Activated naive CD4-positive, alpha-beta T cell treated with anti-CD3 and anti-CD28 coated beads for 36 hours (primary cell): Measurements from ENCODE around the gene SUPT3H. TPM values are rescaled to one million over a fixed set of nuclear protein-coding genes. Genes with fewer than 3 reads are reported as not detected.

Experiments
- CTCF ChIA-PET: fragments of 350-600 bp; sonication (Branson Sonifier 250); formaldehyde crosslinking; loops from one replicate; lab custom pipeline; 2021; ENCODE audit warnings: antibody characterized with exemption; lab: Charles Lee
- DNase-seq: peaks from one replicate; pipeline ENCODE4 v3.0.0-alpha.2; 2020
- H3K27ac Mint-ChIP-seq: one replicate; pipeline ENCODE4 v1.8.0; 2021; ENCODE audit warnings: mild to moderate bottlenecking, mixed read lengths
- H3K27me3 Mint-ChIP-seq: one replicate; pipeline ENCODE4 v1.8.0; 2021; ENCODE audit warnings: low read depth, mixed read lengths
- H3K36me3 Mint-ChIP-seq: one replicate; pipeline ENCODE4 v1.8.0; 2021; ENCODE audit warnings: low read depth, mixed read lengths
- H3K4me1 Mint-ChIP-seq: one replicate; pipeline ENCODE4 v1.8.0; 2021; ENCODE audit warnings: low read depth, mixed read lengths
- H3K4me3 Mint-ChIP-seq: one replicate; pipeline ENCODE4 v1.8.0; 2021; ENCODE audit warnings: mild to moderate bottlenecking, moderate library complexity, mixed read lengths
- H3K9me3 Mint-ChIP-seq: one replicate; pipeline ENCODE4 v1.8.0; 2021; ENCODE audit warnings: mixed read lengths
- intact Hi-C: fragments of 100-400 bp; cut with micrococcal nuclease; formaldehyde crosslinking; loops from one replicate; pipeline ENCODE4 v1.15.1; 2023
- total RNA-seq, 2 experiments: library from RNA; stranded (reverse); gene quantifications; one replicate each; pipeline ENCODE4 v1.2.3, GENCODE V29; 2021

The SUPT3H gene
- total RNA-seq, 2 experiments from 2014 or later: 15.7 to 17.9 TPM

DNA sequence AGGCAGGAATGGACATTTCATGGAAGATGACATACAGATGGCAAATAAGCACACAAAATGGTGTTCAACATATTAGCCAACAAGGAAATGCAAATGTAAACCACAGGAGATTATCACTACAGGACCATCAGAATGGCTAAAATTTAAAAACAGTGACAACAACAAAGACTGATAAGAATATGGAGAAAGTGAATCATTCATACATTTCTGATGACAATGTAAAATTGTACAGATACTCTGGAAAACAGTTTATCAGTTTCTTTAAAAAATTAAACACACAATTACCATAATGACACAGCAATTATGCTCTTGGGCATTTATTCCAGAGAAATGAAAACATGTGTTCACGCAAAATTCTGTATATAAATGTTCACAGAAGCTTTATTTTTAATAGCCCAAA, 155.4 kb downstream of the SUPT3H start:
- H3K27me3 Mint-ChIP-seq: no peaks in the 10 kb centered on the region
- intact Hi-C loops: no loop called here
- H3K9me3 Mint-ChIP-seq: peaks cover 2% of the 10 kb centered on the region
- peaks cover 5% of the 10 kb centered on the region for H3K36me3 Mint-ChIP-seq
- no peak for DNase-seq
- no peak overlapping the region for H3K27ac Mint-ChIP-seq
- CTCF ChIA-PET: no interaction called here
- peaks cover 8% of the 10 kb centered on the region for H3K4me1 Mint-ChIP-seq
- H3K4me3 Mint-ChIP-seq: no peak overlapping the region

GRCh38 chr6:45215759-45216158, 162.0 kb downstream of the SUPT3H start:
- intact Hi-C loops: no loop called here
- no peaks in the 10 kb centered on the region for H3K27me3 Mint-ChIP-seq
- H3K36me3 Mint-ChIP-seq: peaks cover 8% of the 10 kb centered on the region
- H3K4me1 Mint-ChIP-seq: peaks cover 10% of the 10 kb centered on the region
- CTCF ChIA-PET: no interaction called here
- no peak for DNase-seq
- H3K4me3 Mint-ChIP-seq: no peak overlapping the region
- H3K9me3 Mint-ChIP-seq: peaks cover 16% of the 10 kb centered on the region
- no peak overlapping the region for H3K27ac Mint-ChIP-seq

- Mint-ChIP-seq H3K9me3 (peaks cover 26% of the 10 kb centered on the region), H3K27me3 (no peaks in the 10 kb centered on the region), H3K4me3 (no peak overlapping the region), H3K4me1 (peaks cover 14% of the 10 kb centered on the region), H3K27ac (no peak overlapping the region), H3K36me3 (peaks cover 16% of the 10 kb centered on the region)
- peak; percentile 20 for DNase-seq
- intact Hi-C loops: loop anchor here (5.0 kb wide), 1 partner anchor 114 kb away; the partner anchor contains the start of gene RUNX2
- CTCF ChIA-PET: interaction anchor here (0.7 kb wide), 1 partner anchor 37 kb away, joined by 3 read pairs; no protein-coding TSS in a partner anchor
Observed at GRCh38 chr6:45212976-45213375, 164.8 kb downstream of the SUPT3H start.

DNA sequence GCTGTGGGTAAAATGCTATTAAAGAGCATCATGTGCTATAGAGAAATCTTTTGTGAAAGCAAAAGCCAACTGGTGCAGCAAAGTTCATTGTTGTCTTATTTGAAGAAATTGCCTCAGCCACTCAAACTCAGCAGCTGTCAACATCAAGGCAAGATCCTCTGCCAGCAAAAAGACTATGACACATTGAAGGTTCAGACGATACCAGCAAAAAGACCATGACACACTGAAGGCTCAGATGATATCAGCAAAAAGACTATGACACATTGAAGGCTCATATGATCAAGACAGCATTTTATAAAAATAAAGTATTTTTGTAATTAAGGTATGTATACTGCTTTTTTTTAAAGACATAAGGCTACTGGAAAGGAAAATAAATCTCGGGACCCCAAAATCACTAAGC, 168.0 kb downstream of the SUPT3H start:
- intact Hi-C loops: loop anchor here (5.0 kb wide), 1 partner anchor 118 kb away; the partner anchor contains the start of gene RUNX2
- Mint-ChIP-seq H3K4me3 (no peak overlapping the region), H3K9me3 (peaks cover 15% of the 10 kb centered on the region), H3K27ac (no peak overlapping the region), H3K4me1 (peaks cover 19% of the 10 kb centered on the region), H3K36me3 (peaks cover 14% of the 10 kb centered on the region), H3K27me3 (no peaks in the 10 kb centered on the region)
- no peak for DNase-seq
- CTCF ChIA-PET: no interaction called here

- Mint-ChIP-seq H3K4me3 (no peak overlapping the region), H3K36me3 (peaks cover 14% of the 10 kb centered on the region), H3K27me3 (no peaks in the 10 kb centered on the region), H3K27ac (no peak overlapping the region), H3K9me3 (peaks cover 15% of the 10 kb centered on the region), H3K4me1 (peaks cover 14% of the 10 kb centered on the region)
- CTCF ChIA-PET: no interaction called here
- no peak for DNase-seq
- intact Hi-C loops: no loop called here
Observed at GRCh38 chr6:45206793-45207492, 170.8 kb downstream of the SUPT3H start.

DNA sequence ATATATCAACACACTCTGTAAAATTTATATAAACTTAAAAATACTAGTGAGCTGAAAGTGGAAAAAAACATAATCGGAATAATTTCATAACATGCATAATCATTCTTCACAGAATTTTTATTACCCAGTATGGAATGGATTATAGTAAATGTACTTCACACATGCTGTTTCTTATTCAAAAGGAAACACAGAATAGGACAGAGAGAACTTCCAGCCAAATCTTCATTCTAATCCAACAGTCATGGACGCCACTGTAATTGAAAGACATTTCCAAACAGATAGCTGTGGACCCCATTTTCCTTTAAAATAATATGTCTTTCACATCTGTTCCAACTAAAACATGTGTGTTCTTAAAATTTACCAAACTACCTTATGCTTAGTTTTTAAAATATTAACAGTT, 176.2 kb downstream of the SUPT3H start:
- Mint-ChIP-seq H3K9me3 (no peaks in the 10 kb centered on the region), H3K36me3 (no peaks in the 10 kb centered on the region), H3K4me1 (peaks cover 11% of the 10 kb centered on the region), H3K27me3 (no peaks in the 10 kb centered on the region), H3K27ac (no peak overlapping the region), H3K4me3 (no peak overlapping the region)
- CTCF ChIA-PET: no interaction called here
- DNase-seq: no peak
- intact Hi-C loops: no loop called here

GRCh38 chr6:45200510-45200909, 177.2 kb downstream of the SUPT3H start:
- no peak overlapping the region for H3K4me3 Mint-ChIP-seq
- CTCF ChIA-PET: interaction anchor here (0.5 kb wide), 1 partner anchor 8 kb away, joined by 3 read pairs; no protein-coding TSS in a partner anchor
- H3K27ac Mint-ChIP-seq: no peak overlapping the region
- no peaks in the 10 kb centered on the region for H3K27me3 Mint-ChIP-seq
- H3K36me3 Mint-ChIP-seq: no peaks in the 10 kb centered on the region
- no peak for DNase-seq
- peaks cover 17% of the 10 kb centered on the region for H3K4me1 Mint-ChIP-seq
- H3K9me3 Mint-ChIP-seq: no peaks in the 10 kb centered on the region
- intact Hi-C loops: no loop called here

DNA sequence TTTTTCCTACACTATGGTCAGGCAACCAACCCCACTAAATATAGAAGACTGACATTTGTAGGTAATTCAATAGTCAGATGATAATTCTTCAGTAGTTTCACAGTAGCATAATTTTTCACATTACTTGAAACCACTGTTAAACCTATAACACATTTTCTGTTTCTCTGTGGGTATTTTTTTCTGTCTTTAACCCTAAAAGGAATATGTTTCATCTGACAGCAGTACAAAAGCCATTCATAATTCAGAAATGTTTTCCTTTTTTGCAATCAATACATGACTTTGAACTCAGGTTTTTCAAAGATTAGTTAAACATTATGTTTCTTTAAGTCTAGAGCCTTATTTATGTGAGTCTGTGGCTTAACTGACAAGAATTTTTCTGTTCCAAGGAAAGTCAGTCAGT, 178.2 kb downstream of the SUPT3H start:
- H3K9me3 Mint-ChIP-seq: no peaks in the 10 kb centered on the region
- no peak overlapping the region for H3K4me3 Mint-ChIP-seq
- CTCF ChIA-PET: no interaction called here
- H3K27ac Mint-ChIP-seq: no peak overlapping the region
- no peak for DNase-seq
- H3K4me1 Mint-ChIP-seq: peaks cover 25% of the 10 kb centered on the region
- H3K36me3 Mint-ChIP-seq: no peaks in the 10 kb centered on the region
- no peaks in the 10 kb centered on the region for H3K27me3 Mint-ChIP-seq
- intact Hi-C loops: no loop called here

GRCh38 chr6:45196121-45196520, 181.6 kb downstream of the SUPT3H start:
- CTCF ChIA-PET: no interaction called here
- H3K4me3 Mint-ChIP-seq: no peak overlapping the region
- no peak overlapping the region for H3K27ac Mint-ChIP-seq
- peaks cover 28% of the 10 kb centered on the region for H3K4me1 Mint-ChIP-seq
- no peaks in the 10 kb centered on the region for H3K36me3 Mint-ChIP-seq
- no peaks in the 10 kb centered on the region for H3K9me3 Mint-ChIP-seq
- intact Hi-C loops: no loop called here
- DNase-seq: no peak
- no peaks in the 10 kb centered on the region for H3K27me3 Mint-ChIP-seq

GRCh38 chr6:45195137-45195536, 182.6 kb downstream of the SUPT3H start:
- Mint-ChIP-seq H3K27me3 (no peaks in the 10 kb centered on the region), H3K4me1 (peaks cover 28% of the 10 kb centered on the region)
- CTCF ChIA-PET: no interaction called here

DNA sequence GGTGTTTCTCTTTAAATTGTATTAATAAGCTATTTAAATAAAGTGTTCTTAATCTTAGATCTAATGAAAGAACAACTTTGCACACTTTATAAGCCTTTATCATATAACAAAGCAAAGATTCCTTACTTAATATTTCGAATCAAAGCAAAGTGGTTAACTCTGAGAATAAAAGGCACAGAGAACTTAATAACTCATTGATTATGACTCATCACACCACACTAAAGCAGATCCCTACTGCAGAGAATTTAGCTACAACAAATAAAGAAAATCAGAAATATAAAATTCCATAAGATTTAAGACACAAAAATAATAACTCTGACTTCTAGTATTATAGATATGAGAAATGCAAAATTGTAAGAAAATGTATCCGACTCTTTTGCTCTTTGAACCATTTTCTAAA, 185.2 kb downstream of the SUPT3H start:
- DNase-seq: no peak
- Mint-ChIP-seq H3K9me3 (no peaks in the 10 kb centered on the region), H3K27ac (no peak overlapping the region), H3K36me3 (no peaks in the 10 kb centered on the region), H3K27me3 (no peaks in the 10 kb centered on the region), H3K4me3 (no peak overlapping the region), H3K4me1 (peaks cover 33% of the 10 kb centered on the region)
- CTCF ChIA-PET: no interaction called here
- intact Hi-C loops: no loop called here

More at GRCh38 chr6:45195137-45195536, 182.6 kb downstream of the SUPT3H start:
- H3K9me3 Mint-ChIP-seq: no peaks in the 10 kb centered on the region
- H3K4me3 Mint-ChIP-seq: no peak overlapping the region
- no peak overlapping the region for H3K27ac Mint-ChIP-seq
- DNase-seq: no peak
- intact Hi-C loops: no loop called here
- no peaks in the 10 kb centered on the region for H3K36me3 Mint-ChIP-seq

GRCh38 chr6:45191414-45191813, 186.3 kb downstream of the SUPT3H start:
- Mint-ChIP-seq H3K36me3 (no peaks in the 10 kb centered on the region), H3K9me3 (no peaks in the 10 kb centered on the region), H3K4me3 (no peak overlapping the region), H3K27ac (no peak overlapping the region), H3K4me1 (peaks cover 36% of the 10 kb centered on the region), H3K27me3 (no peaks in the 10 kb centered on the region)
- no peak for DNase-seq
- intact Hi-C loops: no loop called here
- CTCF ChIA-PET: no interaction called here

DNA sequence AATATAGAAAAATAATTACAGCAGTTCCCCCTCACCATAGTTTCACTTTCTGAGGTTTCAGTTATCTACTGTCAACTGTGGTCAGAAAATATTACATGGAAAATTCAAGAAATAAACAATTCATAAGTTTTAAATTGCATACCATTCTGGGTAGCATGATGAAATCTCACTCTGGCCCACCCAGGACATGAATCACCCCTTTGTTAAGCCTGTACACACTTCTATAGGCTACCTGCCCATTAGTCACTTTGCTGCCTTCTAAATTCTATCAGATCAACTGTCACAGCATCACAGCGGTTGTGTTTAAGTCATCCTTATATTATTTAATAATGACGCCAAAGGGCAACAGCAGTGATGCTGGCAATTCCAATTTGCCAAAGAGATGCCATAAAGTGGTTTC, 189.9 kb downstream of the SUPT3H start:
- peak; percentile 31 for DNase-seq
- Mint-ChIP-seq H3K4me3 (no peak overlapping the region), H3K9me3 (no peaks in the 10 kb centered on the region), H3K36me3 (no peaks in the 10 kb centered on the region), H3K27me3 (no peaks in the 10 kb centered on the region), H3K4me1 (peaks cover 46% of the 10 kb centered on the region), H3K27ac (peak overlapping the region; percentile 16)
- intact Hi-C loops: no loop called here
- CTCF ChIA-PET: no interaction called here
